ENCODE data around the gene CORIN.

DNA sequence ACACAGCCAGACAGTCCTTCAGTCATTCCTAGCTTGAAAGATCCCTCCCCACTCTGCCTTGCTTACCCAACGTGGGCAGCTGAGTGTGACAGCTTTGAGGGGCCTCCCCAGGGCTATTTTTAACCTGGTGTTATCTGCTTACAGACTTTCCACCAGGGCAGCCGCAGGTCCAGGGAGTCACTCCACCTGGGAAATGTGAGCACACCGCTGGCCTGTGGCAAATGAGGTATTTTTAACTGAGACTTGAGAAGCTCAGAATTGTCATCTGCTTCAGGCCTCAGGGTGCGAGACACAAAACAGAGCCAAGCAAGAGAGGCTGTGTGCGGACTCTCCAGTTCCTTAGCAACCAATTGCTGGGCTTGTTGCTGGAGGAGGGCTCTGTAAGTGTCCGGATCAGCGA, 13.0 kb downstream of the CORIN start:
- TF ChIP-seq, protein P1, sequence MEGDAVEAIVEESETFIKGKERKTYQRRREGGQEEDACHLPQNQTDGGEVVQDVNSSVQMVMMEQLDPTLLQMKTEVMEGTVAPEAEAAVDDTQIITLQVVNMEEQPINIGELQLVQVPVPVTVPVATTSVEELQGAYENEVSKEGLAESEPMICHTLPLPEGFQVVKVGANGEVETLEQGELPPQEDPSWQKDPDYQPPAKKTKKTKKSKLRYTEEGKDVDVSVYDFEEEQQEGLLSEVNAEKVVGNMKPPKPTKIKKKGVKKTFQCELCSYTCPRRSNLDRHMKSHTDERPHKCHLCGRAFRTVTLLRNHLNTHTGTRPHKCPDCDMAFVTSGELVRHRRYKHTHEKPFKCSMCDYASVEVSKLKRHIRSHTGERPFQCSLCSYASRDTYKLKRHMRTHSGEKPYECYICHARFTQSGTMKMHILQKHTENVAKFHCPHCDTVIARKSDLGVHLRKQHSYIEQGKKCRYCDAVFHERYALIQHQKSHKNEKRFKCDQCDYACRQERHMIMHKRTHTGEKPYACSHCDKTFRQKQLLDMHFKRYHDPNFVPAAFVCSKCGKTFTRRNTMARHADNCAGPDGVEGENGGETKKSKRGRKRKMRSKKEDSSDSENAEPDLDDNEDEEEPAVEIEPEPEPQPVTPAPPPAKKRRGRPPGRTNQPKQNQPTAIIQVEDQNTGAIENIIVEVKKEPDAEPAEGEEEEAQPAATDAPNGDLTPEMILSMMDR (IDR thresholded peaks at IDR 0.05; ENCODE audit: low read length): no peak
- TF ChIP-seq EZH2 (optimal IDR thresholded peaks at IDR 0.05; ENCODE audit: low read depth, low read length): no peak
- TF ChIP-seq EZH2phosphoT487 (IDR thresholded peaks at IDR 0.05; ENCODE audit: low read length): no peak

Data from MM.1S (cell line).